GM23338 (cell line): Measurements from ENCODE around the gene ADAP1. TPM values are rescaled to one million over a fixed set of nuclear protein-coding genes. Genes with fewer than 3 reads are reported as not detected.

Source experiments
- ATAC-seq: fragments of 200-7000 bp; cut with Tn5 transposase; 3 replicates; pipeline ENCODE4 v1.9.1; 2020
- DNase-seq: peaks from one replicate; pipeline ENCODE4 v3.0.0-alpha.2; 2015; ENCODE audit warnings: low spot score
- H2AFZ ChIP-seq: fragments of 200-600 bp; sonication (generic); 2 replicates; pipeline ENCODE4 v1.8.0; 2016; ENCODE audit warnings: antibody characterized with exemption, mild to moderate bottlenecking, moderate library complexity
- H3F3A ChIP-seq: fragments of 200-600 bp; sonication (generic); replicated peaks from 2 replicates; pipeline ENCODE4 v1.8.0; 2017; ENCODE audit warnings: antibody characterized with exemption, mixed run types, low read depth
- H3K27ac ChIP-seq: fragments of 200-600 bp; sonication (generic); 2 replicates; pipeline ENCODE4 v1.6.1; 2016; ENCODE audit warnings: low read depth
- H3K27me3 ChIP-seq: fragments of 200-600 bp; sonication (generic); 2 replicates; pipeline ENCODE4 v1.8.0; 2016; ENCODE audit warnings: mild to moderate bottlenecking, mixed run types, moderate library complexity; ENCODE audit not compliant: insufficient read depth
- H3K36me3 ChIP-seq: fragments of 200-600 bp; sonication (generic); 2 replicates; pipeline ENCODE4 v1.8.0; 2016; ENCODE audit warnings: mild to moderate bottlenecking; ENCODE audit not compliant: insufficient read depth
- H3K4me1 ChIP-seq: fragments of 200-600 bp; sonication (generic); 2 replicates; pipeline ENCODE4 v1.8.0; 2016; ENCODE audit warnings: mild to moderate bottlenecking, moderate library complexity; ENCODE audit not compliant: insufficient read depth
- H3K4me2 ChIP-seq: fragments of 200-600 bp; sonication (generic); 2 replicates; pipeline ENCODE4 v1.7.1; 2017; ENCODE audit warnings: mixed run types
- H3K4me3 ChIP-seq: fragments of 200-600 bp; sonication (generic); 2 replicates; pipeline ENCODE4 v1.6.1; 2016; ENCODE audit warnings: mixed run types
- H3K79me2 ChIP-seq: fragments of 200-600 bp; sonication (generic); replicated peaks from 2 replicates; pipeline ENCODE4 v1.8.0; 2017; ENCODE audit warnings: mild to moderate bottlenecking; ENCODE audit not compliant: insufficient read depth
- H3K9me2 ChIP-seq: fragments of 200-600 bp; sonication (generic); 2 replicates; pipeline ENCODE4 v1.8.0; 2017; ENCODE audit not compliant: insufficient read depth
- H4K20me1 ChIP-seq: fragments of 200-600 bp; sonication (generic); replicated peaks from 2 replicates; pipeline ENCODE4 v1.8.0; 2017; ENCODE audit warnings: mild to moderate bottlenecking; ENCODE audit not compliant: insufficient read depth
- H3K27ac Mint-ChIP-seq: 2 replicates; pipeline ENCODE4 v1.8.0; 2020; ENCODE audit warnings: inconsistent platforms, mild to moderate bottlenecking, moderate library complexity, mixed read lengths
- H3K27me3 Mint-ChIP-seq: 3 replicates; pipeline ENCODE4 v1.8.0; 2022; ENCODE audit warnings: low read depth, mild to moderate bottlenecking, moderate library complexity, mixed read lengths, inconsistent platforms; ENCODE audit not compliant: insufficient read depth, poor library complexity
- H3K36me3 Mint-ChIP-seq: 3 replicates; pipeline ENCODE4 v1.8.0; 2021; ENCODE audit warnings: low read depth, mild to moderate bottlenecking, inconsistent platforms, moderate library complexity, mixed read lengths
- H3K4me1 Mint-ChIP-seq: 3 replicates; pipeline ENCODE4 v1.8.0; 2020; ENCODE audit warnings: mild to moderate bottlenecking, inconsistent platforms, mixed read lengths
- H3K4me3 Mint-ChIP-seq: 3 replicates; pipeline ENCODE4 v1.8.0; 2021; ENCODE audit warnings: moderate library complexity, mild to moderate bottlenecking, inconsistent platforms, mixed read lengths
- H3K9me3 Mint-ChIP-seq: 3 replicates; pipeline ENCODE4 v1.8.0; 2020; ENCODE audit warnings: moderate library complexity, mild to moderate bottlenecking, inconsistent platforms, mixed read lengths
- CREB1 ChIP-seq: fragments of 250-450 bp; sonication (Bioruptor Pico); IDR thresholded peaks from 2 replicates; pipeline ENCODE4 v1.5.0; 2020; ENCODE audit warnings: low read depth, mild to moderate bottlenecking, moderate library complexity
- EZH2 ChIP-seq: fragments of 200-600 bp; sonication (generic); IDR thresholded peaks from one replicate; pipeline ENCODE4 v1.8.0; 2017; ENCODE audit warnings: antibody characterized with exemption, mild to moderate bottlenecking, low read depth; ENCODE audit not compliant: unreplicated experiment
- EZH2phosphoT487 ChIP-seq: fragments of 200-600 bp; sonication (generic); IDR thresholded peaks from one replicate; pipeline ENCODE4 v1.8.1; 2018; ENCODE audit warnings: antibody characterized with exemption; ENCODE audit not compliant: unreplicated experiment
- NANOG ChIP-seq: IDR thresholded peaks from 2 replicates; pipeline ENCODE4 v1.6.1; 2016; ENCODE audit warnings: antibody characterized with exemption, borderline replicate concordance
- POLR2AphosphoS5 ChIP-seq: IDR thresholded peaks from 2 replicates; pipeline ENCODE4 v1.6.1; 2016; ENCODE audit warnings: antibody characterized with exemption, low read depth
- STAT1 ChIP-seq: IDR thresholded peaks from one replicate; pipeline ENCODE4 v1.6.1; 2016; ENCODE audit warnings: antibody characterized with exemption; ENCODE audit not compliant: unreplicated experiment
- ZNF114 ChIP-seq: fragments of 250-450 bp; sonication (Bioruptor Pico); IDR thresholded peaks from 2 replicates; pipeline ENCODE4 v1.5.0; 2020; ENCODE audit warnings: mild to moderate bottlenecking, moderate library complexity
- ZNF331 ChIP-seq: fragments of 250-450 bp; sonication (Bioruptor Pico); IDR thresholded peaks from 2 replicates; pipeline ENCODE4 v1.5.0; 2020; ENCODE audit warnings: low read depth, mild to moderate bottlenecking, moderate library complexity
- polyA plus RNA-seq: library from polyadenylated mRNA; unstranded; fragments of >200 nt; fragmentation: Nextera tagmentation; extraction: Ambion mirVana; gene quantifications from 2 replicates; pipeline ENCODE4 v1.2.1, GENCODE V29; 2016
- total RNA-seq: library from RNA; depleted of rRNA; stranded (reverse); fragments of >200 nt; shearing (Covaris generic); gene quantifications from 2 replicates; pipeline ENCODE4 v1.2.3, GENCODE V29; 2014
- TF ChIP-seq, protein P1 (sequence below), 2 experiments: fragments of 200-600 bp in 1 of 2; sonication (generic) in 1 of 2; conservative IDR thresholded peaks; 2 replicates each; pipeline versions ENCODE4 v1.5.1 to v1.6.1; 2016 to 2017; ENCODE audit warnings: antibody characterized with exemption in 2 of 2, low read depth in 2 of 2, mild to moderate bottlenecking in 2 of 2, moderate library complexity in 1 of 2
- TF ChIP-seq, protein P2 (sequence below): IDR thresholded peaks from 2 replicates; pipeline ENCODE4 v1.6.1; 2016; ENCODE audit warnings: antibody characterized with exemption
- TF ChIP-seq, protein P3 (sequence below): IDR thresholded peaks from one replicate; pipeline ENCODE4 v1.6.1; 2018; ENCODE audit warnings: antibody characterized with exemption; ENCODE audit not compliant: unreplicated experiment

ADAP1 gene
- total and polyA plus RNA-seq, 2 experiments from 2014 or later = 2.2 to 9.6 TPM

- H3K4me3 Mint-ChIP-seq = no peak overlapping the region
- ATAC-seq = no peak
- Histone ChIP-seq H3K4me1 (peaks cover 9% of the 10 kb centered on the region; the same call in 1 of the 2 replicates), H4K20me1 (peaks cover 24% of the 10 kb centered on the region), H2AFZ (no peak overlapping the region), H3K4me3 (no peak overlapping the region), H3K27me3 (no peaks in the 10 kb centered on the region), H3K27ac (no peak overlapping the region), H3F3A (peaks cover 18% of the 10 kb centered on the region; the same call in 1 of the 2 replicates), H3K9me2 (no peaks in the 10 kb centered on the region), H3K36me3 (peaks cover 18% of the 10 kb centered on the region), H3K4me2 (no peak overlapping the region), H3K79me2 (peaks cover 48% of the 10 kb centered on the region)
- H3K27me3 Mint-ChIP-seq = peaks cover 4% of the 10 kb centered on the region
- H3K9me3 Mint-ChIP-seq = no peaks in the 10 kb centered on the region
- H3K4me1 Mint-ChIP-seq = no peaks in the 10 kb centered on the region; the same call in 2 of the 3 replicates
- H3K36me3 Mint-ChIP-seq = peaks cover 36% of the 10 kb centered on the region
- no peak for DNase-seq
- no peak for TF ChIP-seq ZNF331 (CRISPR knock-in tag)
- no peak for TF ChIP-seq EZH2phosphoT487
- TF ChIP-seq, protein P1, sequence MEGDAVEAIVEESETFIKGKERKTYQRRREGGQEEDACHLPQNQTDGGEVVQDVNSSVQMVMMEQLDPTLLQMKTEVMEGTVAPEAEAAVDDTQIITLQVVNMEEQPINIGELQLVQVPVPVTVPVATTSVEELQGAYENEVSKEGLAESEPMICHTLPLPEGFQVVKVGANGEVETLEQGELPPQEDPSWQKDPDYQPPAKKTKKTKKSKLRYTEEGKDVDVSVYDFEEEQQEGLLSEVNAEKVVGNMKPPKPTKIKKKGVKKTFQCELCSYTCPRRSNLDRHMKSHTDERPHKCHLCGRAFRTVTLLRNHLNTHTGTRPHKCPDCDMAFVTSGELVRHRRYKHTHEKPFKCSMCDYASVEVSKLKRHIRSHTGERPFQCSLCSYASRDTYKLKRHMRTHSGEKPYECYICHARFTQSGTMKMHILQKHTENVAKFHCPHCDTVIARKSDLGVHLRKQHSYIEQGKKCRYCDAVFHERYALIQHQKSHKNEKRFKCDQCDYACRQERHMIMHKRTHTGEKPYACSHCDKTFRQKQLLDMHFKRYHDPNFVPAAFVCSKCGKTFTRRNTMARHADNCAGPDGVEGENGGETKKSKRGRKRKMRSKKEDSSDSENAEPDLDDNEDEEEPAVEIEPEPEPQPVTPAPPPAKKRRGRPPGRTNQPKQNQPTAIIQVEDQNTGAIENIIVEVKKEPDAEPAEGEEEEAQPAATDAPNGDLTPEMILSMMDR (conservative IDR thresholded peaks at IDR 0.05; ENCODE audit: low read depth in 2 of 2) = no peak
- TF ChIP-seq CREB1 (CRISPR knock-in tag) = no peak
- TF ChIP-seq ZNF114 (CRISPR knock-in tag) = no peak
- no peak for TF ChIP-seq POLR2AphosphoS5
- no peak for TF ChIP-seq EZH2
- no peak overlapping the region for H3K27ac Mint-ChIP-seq
These were observed 18.3 kb upstream of the ADAP1 start for GRCh38 chr7:972676-973309.

GRCh38 chr7:972110-972509 lies 17.6 kb upstream of the ADAP1 start:
- no peak overlapping the region for H3K4me3 Mint-ChIP-seq
- H4K20me1 ChIP-seq = peaks cover 24% of the 10 kb centered on the region
- TF ChIP-seq STAT1 = no peak
- no peak for TF ChIP-seq EZH2
- TF ChIP-seq CREB1 (CRISPR knock-in tag) = no peak
- TF ChIP-seq, protein P2, sequence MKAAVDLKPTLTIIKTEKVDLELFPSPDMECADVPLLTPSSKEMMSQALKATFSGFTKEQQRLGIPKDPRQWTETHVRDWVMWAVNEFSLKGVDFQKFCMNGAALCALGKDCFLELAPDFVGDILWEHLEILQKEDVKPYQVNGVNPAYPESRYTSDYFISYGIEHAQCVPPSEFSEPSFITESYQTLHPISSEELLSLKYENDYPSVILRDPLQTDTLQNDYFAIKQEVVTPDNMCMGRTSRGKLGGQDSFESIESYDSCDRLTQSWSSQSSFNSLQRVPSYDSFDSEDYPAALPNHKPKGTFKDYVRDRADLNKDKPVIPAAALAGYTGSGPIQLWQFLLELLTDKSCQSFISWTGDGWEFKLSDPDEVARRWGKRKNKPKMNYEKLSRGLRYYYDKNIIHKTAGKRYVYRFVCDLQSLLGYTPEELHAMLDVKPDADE = no peak
- no peak for TF ChIP-seq ZNF331 (CRISPR knock-in tag)
- TF ChIP-seq POLR2AphosphoS5 = no peak
- TF ChIP-seq NANOG = no peak
- TF ChIP-seq, protein P3, sequence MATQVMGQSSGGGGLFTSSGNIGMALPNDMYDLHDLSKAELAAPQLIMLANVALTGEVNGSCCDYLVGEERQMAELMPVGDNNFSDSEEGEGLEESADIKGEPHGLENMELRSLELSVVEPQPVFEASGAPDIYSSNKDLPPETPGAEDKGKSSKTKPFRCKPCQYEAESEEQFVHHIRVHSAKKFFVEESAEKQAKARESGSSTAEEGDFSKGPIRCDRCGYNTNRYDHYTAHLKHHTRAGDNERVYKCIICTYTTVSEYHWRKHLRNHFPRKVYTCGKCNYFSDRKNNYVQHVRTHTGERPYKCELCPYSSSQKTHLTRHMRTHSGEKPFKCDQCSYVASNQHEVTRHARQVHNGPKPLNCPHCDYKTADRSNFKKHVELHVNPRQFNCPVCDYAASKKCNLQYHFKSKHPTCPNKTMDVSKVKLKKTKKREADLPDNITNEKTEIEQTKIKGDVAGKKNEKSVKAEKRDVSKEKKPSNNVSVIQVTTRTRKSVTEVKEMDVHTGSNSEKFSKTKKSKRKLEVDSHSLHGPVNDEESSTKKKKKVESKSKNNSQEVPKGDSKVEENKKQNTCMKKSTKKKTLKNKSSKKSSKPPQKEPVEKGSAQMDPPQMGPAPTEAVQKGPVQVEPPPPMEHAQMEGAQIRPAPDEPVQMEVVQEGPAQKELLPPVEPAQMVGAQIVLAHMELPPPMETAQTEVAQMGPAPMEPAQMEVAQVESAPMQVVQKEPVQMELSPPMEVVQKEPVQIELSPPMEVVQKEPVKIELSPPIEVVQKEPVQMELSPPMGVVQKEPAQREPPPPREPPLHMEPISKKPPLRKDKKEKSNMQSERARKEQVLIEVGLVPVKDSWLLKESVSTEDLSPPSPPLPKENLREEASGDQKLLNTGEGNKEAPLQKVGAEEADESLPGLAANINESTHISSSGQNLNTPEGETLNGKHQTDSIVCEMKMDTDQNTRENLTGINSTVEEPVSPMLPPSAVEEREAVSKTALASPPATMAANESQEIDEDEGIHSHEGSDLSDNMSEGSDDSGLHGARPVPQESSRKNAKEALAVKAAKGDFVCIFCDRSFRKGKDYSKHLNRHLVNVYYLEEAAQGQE = no peak

More at GRCh38 chr7:972110-972509, 17.6 kb upstream of the ADAP1 start:
- Mint-ChIP-seq H3K9me3 (no peaks in the 10 kb centered on the region), H3K27ac (no peak overlapping the region), H3K36me3 (peaks cover 42% of the 10 kb centered on the region), H3K27me3 (peaks cover 4% of the 10 kb centered on the region), H3K4me1 (no peaks in the 10 kb centered on the region; the same call in 2 of the 3 replicates)
- Histone ChIP-seq H3K79me2 (peaks cover 48% of the 10 kb centered on the region), H3F3A (peaks cover 19% of the 10 kb centered on the region; the same call in 1 of the 2 replicates), H3K4me2 (no peak overlapping the region), H3K27me3 (no peaks in the 10 kb centered on the region), H3K36me3 (peaks cover 18% of the 10 kb centered on the region), H3K4me3 (no peak overlapping the region), H3K4me1 (peaks cover 9% of the 10 kb centered on the region; the same call in 1 of the 2 replicates), H3K27ac (peak overlapping the region; percentile 50; the same call in 1 of the 2 replicates), H2AFZ (no peak overlapping the region), H3K9me2 (no peaks in the 10 kb centered on the region)
- ATAC-seq = no peak
- no peak for DNase-seq
